Stimulated activated CD8-positive, alpha-beta memory T cell treated with anti-CD3 and anti-CD28 coated beads, Interleukin-12 subunit alpha, Interleukin-12 subunit beta, amount 100 ng/mL, for 1 hour (primary cell): Measurements from ENCODE around the gene SRRM4.

ENCODE experiments used
- DNase-seq: peaks from one replicate; pipeline ENCODE4 v3.0.0-alpha.2; 2020; ENCODE audit warnings: low read depth

Gene SRRM4

GRCh38 chr12:119118625-119119024, 137.3 kb downstream of the SRRM4 start:
- no peak for DNase-seq

GRCh38 chr12:119122047-119122446, 140.7 kb downstream of the SRRM4 start:
- DNase-seq: no peak

GRCh38 chr12:119122751-119123150, 141.4 kb downstream of the SRRM4 start:
- no peak for DNase-seq

GRCh38 chr12:119128527-119128926, 147.2 kb downstream of the SRRM4 start:
- no peak for DNase-seq

- no peak for DNase-seq
Measured at GRCh38 chr12:119129827-119130434, 148.6 kb downstream of the SRRM4 start.

- DNase-seq: no peak
Measured at GRCh38 chr12:119130523-119130922, 149.2 kb downstream of the SRRM4 start.

GRCh38 chr12:119134284-119135072, 153.1 kb downstream of the SRRM4 start:
- no peak for DNase-seq

GRCh38 chr12:119136811-119137410, 155.6 kb downstream of the SRRM4 start:
- DNase-seq: no peak

GRCh38 chr12:119139448-119139847, 158.1 kb downstream of the SRRM4 start:
- no peak for DNase-seq

- DNase-seq: no peak
Measured at GRCh38 chr12:119145367-119145766, 164.0 kb downstream of the SRRM4 start.

- DNase-seq: no peak
Measured at GRCh38 chr12:119147847-119148448, 166.6 kb downstream of the SRRM4 start.

GRCh38 chr12:119149270-119149669, 167.9 kb downstream of the SRRM4 start:
- DNase-seq: no peak

- DNase-seq: no peak
Measured at GRCh38 chr12:119151445-119152026, 170.2 kb downstream of the SRRM4 start.

GRCh38 chr12:119153477-119154434, 172.4 kb downstream of the SRRM4 start:
- no peak for DNase-seq

GRCh38 chr12:119154435-119154818, 173.1 kb downstream of the SRRM4 start:
- DNase-seq: no peak

GRCh38 chr12:119156401-119157044, 175.2 kb downstream of the SRRM4 start:
- no peak for DNase-seq

- no peak for DNase-seq
Measured at GRCh38 chr12:119157528-119157927, 176.2 kb downstream of the SRRM4 start.

GRCh38 chr12:119157978-119158377, 176.6 kb downstream of the SRRM4 start:
- no peak for DNase-seq

GRCh38 chr12:119158402-119158801, 177.1 kb downstream of the SRRM4 start:
- DNase-seq: no peak

- DNase-seq: no peak
Measured at GRCh38 chr12:119159844-119160243, 178.5 kb downstream of the SRRM4 start.

- DNase-seq: no peak
Measured at GRCh38 chr12:119167902-119168301, 186.6 kb downstream of the SRRM4 start.
